GM18868 (cell line): ENCODE results near the gene ERCC6L2.

ENCODE experiments used
- ATAC-seq: cut with Tn5 transposase; IDR thresholded peaks from one replicate; pipeline ENCODE4 v1.9.1; 2021; ENCODE audit warnings: mild to moderate bottlenecking, moderate library complexity; ENCODE audit not compliant: unreplicated experiment

The ERCC6L2 gene

DNA sequence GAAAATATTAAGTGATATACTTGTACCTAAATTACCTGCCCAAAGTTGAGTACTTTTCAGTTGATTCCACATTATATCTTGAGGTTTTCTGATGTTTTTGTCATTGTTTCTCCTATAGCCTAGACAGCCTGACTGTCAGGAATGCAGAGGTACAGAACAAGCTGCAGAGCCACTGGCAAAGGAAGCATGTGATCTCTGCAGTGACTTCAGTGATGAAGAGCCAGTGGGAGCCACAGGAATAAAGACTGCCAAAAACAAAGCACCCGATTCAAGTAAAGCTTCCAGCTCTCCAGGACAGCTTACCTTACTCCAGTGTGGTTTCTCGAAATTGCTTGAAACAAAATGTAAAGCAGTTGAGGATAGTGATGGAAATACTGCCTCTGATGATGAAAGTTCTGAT is 96.3 kb downstream of the ERCC6L2 start:
- no peak for ATAC-seq

DNA sequence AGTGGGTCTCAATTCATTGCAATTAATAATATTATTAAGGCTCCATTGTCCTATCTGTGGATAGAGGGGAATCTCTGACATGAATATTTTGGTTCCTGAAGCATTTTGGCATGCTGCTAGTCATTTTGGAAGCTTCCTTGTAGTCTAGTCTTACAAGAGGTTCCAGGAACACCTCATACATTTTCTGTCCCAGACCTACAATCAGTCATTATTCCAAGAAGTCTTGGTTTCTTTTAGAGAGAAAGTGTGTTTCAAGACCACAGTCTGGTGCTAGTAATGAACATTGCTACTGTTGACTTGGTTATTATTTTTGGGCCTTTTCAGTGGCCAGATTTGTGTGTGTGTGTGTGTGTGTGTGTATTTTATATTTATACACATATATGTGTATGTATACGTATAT is 98.9 kb downstream of the ERCC6L2 start:
- ATAC-seq = no peak

DNA sequence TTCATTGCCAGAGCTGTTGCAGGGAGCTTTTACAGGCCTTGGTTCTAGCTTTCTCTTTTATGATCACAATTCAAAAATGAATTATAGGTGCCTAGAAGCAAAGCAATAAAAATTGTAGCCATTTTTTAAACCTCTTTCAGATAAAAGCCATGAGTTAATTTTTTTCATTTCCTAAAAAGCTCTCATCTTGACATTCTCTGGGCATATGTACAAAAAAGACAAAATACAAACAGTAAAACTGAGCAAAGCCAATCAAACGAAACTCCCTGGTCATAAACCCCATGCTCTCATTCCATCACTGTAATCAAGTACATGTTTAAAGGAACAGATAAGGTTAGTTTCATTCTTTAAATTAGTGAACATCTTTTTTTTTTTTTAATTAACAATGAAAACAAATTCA is 101.9 kb downstream of the ERCC6L2 start:
- no peak for ATAC-seq

DNA sequence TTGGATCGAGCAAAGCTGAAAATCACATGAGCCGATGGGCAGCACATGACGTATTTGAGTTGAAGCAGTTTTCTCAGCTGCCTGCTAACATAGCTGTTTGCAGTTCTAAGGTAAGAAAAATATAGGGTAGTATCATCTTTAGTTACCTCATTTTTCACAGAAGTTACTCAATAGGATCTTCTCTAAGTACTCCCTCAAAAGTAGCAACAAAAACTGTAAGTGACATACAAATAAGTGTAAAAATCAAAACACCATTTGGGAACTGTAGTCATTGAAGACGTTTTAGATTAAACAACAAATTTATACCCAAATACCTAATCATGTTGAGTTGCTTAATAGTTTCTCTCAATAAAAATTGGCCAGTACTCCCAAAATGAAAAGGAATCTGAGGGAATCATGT is 102.6 kb downstream of the ERCC6L2 start:
- no peak for ATAC-seq

- ATAC-seq = no peak
These were observed 104.0 kb downstream of the ERCC6L2 start for GRCh38 chr9:95979446-95979845.

- ATAC-seq = no peak
These were observed 105.0 kb downstream of the ERCC6L2 start for GRCh38 chr9:95980262-95981125.

GRCh38 chr9:95981761-95982390 is 106.4 kb downstream of the ERCC6L2 start:
- no peak for ATAC-seq

DNA sequence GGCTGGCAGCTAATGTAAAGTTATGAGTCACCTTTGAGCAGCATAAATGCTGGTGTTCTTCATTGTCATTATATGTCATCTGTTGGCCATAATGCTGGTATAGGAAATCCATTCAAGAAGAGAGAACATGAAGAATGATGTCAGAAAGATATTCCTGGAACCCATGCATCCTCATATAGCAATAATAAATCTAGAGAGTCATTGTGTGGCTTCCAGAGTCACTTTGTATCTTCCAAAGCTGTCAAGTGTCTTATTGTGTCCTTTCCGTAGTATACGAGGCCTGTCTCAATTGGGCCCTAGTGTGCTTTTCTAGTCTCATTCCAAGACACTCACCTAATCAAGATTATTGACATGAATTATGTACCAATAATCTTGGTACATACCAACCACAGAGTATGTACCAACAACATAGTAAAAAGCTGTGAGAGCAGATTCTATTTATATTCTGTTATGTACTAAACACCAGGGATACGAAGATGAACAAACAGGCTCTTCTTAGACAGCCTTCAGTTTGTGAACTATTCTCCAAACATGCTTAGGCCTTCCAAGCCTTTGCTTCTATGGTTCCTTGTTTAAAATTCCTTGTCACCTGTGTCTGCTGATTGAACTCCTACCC is 110.1 kb downstream of the ERCC6L2 start:
- no peak for ATAC-seq

DNA sequence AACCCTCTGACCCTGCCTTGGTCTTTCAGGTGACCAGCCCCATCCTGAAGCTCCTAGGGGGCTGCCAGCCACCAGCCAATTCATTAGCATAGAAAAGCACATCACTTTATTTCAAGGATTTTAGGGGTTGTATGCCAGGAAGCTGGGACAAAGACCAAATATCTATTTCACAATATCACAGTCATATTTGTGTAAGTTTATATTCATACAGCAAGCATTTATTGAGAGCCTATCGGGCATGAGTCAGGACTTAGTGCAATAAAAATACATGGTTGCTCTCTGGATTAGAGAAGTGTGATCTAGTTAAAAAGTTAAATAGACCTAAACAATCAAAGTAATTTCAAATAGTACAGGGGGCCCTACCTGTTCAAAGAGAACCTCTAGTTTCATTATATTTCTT is 113.8 kb downstream of the ERCC6L2 start:
- no peak for ATAC-seq

GRCh38 chr9:95991326-95991725 is 115.8 kb downstream of the ERCC6L2 start:
- no peak for ATAC-seq

- no peak for ATAC-seq
These were observed 117.0 kb downstream of the ERCC6L2 start for GRCh38 chr9:95992536-95992935.

GRCh38 chr9:95993337-95993736 is 117.8 kb downstream of the ERCC6L2 start:
- no peak for ATAC-seq

DNA sequence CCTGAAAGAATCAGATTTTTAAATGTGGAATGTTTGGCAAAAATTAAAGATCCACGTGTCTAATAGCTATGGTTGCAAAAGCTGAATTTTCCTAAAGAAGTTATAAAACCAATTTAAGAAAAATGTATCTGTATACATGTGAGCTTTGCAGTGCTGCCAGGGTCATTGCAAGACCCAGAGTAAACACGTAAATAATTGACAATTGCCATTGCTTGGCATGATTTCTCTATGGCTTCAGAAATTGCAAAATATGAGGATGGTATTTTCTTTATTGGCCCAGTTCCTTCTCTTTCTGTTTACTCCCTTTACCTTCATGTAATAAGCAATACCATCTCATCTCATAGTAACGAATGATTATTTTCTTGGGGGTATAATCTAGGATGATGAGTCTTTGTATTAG is 123.9 kb downstream of the ERCC6L2 start:
- no peak for ATAC-seq

GRCh38 chr9:96004379-96004778 is 128.9 kb downstream of the ERCC6L2 start:
- no peak for ATAC-seq

DNA sequence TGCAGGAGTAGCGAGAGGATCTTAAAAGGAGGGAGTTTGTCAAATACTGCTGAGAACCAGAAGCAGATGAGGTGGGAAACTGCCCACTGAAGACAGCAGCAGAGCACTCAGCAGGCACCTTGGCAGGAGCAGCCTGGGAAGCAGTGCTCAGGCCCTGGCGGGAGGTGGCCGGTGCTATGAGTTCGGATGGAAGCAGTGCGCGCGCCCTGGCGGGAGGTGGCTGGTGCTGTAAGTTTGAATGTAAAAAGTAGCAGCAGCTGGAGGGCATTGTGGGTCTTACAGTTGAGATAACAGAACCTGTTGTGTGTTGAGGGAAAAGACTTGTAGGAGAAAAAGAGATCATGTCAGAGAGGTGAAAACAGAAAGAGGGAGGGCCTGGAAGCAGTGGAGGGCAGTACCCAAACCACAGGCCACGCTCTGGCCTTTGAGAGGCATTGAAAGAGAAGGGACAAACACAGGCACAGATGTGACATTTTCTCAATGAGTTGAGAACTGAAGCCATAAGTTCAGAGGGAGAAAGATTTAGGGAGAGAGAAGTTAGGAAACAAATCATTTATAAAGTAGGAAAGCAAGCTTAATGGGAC is 130.9 kb downstream of the ERCC6L2 start:
- no peak for ATAC-seq

GRCh38 chr9:96006961-96007360 is 131.5 kb downstream of the ERCC6L2 start:
- no peak for ATAC-seq

GRCh38 chr9:96008502-96009222 is 133.2 kb downstream of the ERCC6L2 start:
- no peak for ATAC-seq

- ATAC-seq = no peak
These were observed 133.7 kb downstream of the ERCC6L2 start for GRCh38 chr9:96009223-96009602.

- ATAC-seq = no peak
These were observed 134.4 kb downstream of the ERCC6L2 start for GRCh38 chr9:96009690-96010472.

- ATAC-seq = no peak
These were observed 138.6 kb downstream of the ERCC6L2 start for GRCh38 chr9:96014078-96014477.
